Measurements from ENCODE around the gene ZNF660.
"Not testable (repeated sequence)": the region's sequence is repeated elsewhere in the genome, so short reads cannot be mapped to it uniquely, and the experiment has no call there.

ZNF660 gene

GRCh38 chr3:44584646-44585501 lies at the start of gene ZNF660:
Gene ZNF660 (plus strand): TSS chr3:44584964. CDS start chr3:44594194, 9,230 bp downstream.
- peak within 1 kb of the TSS; percentile 71 for H3K27ac ChIP-seq
- no peak for TF ChIP-seq CTCF (conservative IDR thresholded peaks at IDR 0.05)

- TF ChIP-seq CTCF (conservative IDR thresholded peaks at IDR 0.05), result no peak
- no peak overlapping the region for H3K27ac ChIP-seq
Measured at GRCh38 chr3:44535364-44535763, 49.4 kb upstream of the ZNF660 start.

- not testable (repeated sequence) for H3K27ac ChIP-seq
Measured at GRCh38 chr3:44544811-44545210, 40.0 kb upstream of the ZNF660 start.

GRCh38 chr3:44554626-44555592 lies 29.9 kb upstream of the ZNF660 start, which contains the start of gene ZKSCAN7:
Gene ZKSCAN7 (plus strand): TSS chr3:44555193. CDS start chr3:44557048, 1,855 bp downstream.
- peak within 1 kb of the TSS; percentile 90 for H3K27ac ChIP-seq
- peak; percentile 36; the same call in 1 of the 2 replicates for TF ChIP-seq CTCF (conservative IDR thresholded peaks at IDR 0.05)

- peak overlapping the region; percentile 90 for H3K27ac ChIP-seq
Measured at GRCh38 chr3:44555723-44556122, 29.0 kb upstream of the ZNF660 start.

GRCh38 chr3:44557074-44557473 lies 27.7 kb upstream of the ZNF660 start:
- H3K27ac ChIP-seq, result no peak overlapping the region
- no peak for TF ChIP-seq CTCF (conservative IDR thresholded peaks at IDR 0.05)

More at GRCh38 chr3:44555723-44556122, 29.0 kb upstream of the ZNF660 start:
- TF ChIP-seq CTCF (conservative IDR thresholded peaks at IDR 0.05), result no peak

- peak overlapping the region; percentile 56; the same call in 1 of the 2 replicates for H3K27ac ChIP-seq
- no peak for TF ChIP-seq CTCF (conservative IDR thresholded peaks at IDR 0.05)
Measured at GRCh38 chr3:44561076-44561475, 23.7 kb upstream of the ZNF660 start.
